ENCODE data around the gene DEPDC5. TPM values are rescaled to one million over a fixed set of nuclear protein-coding genes. Genes with fewer than 3 reads are reported as not detected.
"Not testable (repeated sequence)": the region's sequence is repeated elsewhere in the genome, so short reads cannot be mapped to it uniquely, and the experiment has no call there.

DEPDC5 gene
- total RNA-seq, 1 experiment from 2014 or later: 5.8 TPM

DNA sequence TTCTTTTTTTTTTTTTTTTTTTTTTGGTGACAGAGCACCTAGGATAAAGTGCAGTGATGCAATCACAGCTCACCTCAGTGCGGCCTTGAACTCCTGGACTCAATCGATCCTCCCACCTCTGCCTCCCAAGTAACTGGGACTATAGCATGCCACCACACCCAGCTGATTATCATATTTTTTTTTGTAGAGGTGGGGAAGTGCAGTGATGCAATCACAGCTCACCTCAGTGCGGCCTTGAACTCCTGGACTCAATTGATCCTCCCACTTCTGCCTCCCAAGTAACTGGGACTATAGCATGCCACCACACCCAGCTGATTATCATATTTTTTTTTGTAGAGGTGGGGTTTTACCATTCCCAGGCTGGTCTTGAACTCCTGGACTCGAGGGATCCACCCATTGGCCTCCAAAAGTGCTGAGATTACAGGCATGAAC lies 61.6 kb downstream of the DEPDC5 start:
- not testable (repeated sequence) for DNase-seq (ENCODE audit: low spot score)

DNA sequence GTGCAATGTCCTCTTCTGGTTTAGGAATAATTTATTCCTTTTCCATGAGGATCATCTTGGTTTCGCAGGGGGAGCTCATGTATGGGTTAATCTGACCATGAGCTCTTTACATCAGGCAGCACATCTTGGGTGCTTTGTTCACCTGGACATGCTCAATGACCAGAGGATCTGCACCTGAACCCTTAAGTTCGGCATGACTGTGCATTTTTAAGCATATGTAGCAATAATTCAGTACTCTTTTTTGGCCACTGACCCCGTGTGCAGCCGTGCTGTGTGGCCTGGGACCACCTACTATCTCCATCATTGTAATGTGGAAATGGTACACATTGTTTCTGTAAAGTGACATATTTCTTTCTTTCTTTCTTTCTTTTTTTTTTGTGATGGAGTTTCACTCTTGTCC lies 62.9 kb downstream of the DEPDC5 start:
- DNase-seq (ENCODE audit: low spot score): no peak

DNA sequence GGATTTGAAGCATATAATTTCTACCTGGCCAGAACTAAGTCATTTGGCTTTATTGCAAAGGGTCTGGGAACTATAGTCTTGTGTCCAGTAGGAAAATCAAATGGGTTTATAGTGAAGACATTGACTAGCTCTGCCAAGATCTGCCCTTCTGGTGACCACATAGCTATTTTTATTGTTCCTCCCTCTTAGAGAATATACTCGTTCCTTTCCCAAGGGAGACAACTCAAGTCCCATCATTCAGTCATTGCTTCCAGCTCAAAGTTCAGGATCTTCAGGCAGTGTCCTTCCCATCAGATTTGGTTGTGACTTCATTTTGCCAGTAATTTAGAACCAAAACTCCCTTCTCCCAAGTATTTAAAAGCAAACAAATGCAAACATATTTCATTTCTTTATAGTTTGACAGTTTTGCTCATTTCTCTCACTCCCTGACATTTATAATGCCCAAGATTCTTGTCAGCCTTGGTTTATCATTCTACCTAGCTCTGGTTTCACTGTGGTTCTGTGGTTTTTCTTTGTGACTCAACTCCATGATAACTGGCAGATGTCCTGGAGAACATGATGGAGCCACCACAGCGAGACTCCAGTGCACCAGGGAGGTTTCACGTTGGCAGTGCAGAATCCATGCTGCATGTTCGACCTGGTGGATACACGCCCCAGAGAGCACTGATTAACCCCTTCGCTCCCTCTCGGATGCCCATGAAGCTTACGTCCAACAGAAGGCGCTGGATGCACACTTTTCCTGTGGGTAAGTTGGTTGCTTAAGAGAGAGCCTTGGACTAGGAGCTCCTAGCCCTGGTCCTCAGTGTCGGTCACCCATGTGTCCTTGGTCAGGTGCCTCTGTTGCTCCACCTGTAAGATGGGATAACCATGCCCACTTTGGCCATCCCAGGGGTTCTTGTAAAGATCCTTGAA lies 64.9 kb downstream of the DEPDC5 start:
- peak; percentile 43 for DNase-seq (ENCODE audit: low spot score)

DNA sequence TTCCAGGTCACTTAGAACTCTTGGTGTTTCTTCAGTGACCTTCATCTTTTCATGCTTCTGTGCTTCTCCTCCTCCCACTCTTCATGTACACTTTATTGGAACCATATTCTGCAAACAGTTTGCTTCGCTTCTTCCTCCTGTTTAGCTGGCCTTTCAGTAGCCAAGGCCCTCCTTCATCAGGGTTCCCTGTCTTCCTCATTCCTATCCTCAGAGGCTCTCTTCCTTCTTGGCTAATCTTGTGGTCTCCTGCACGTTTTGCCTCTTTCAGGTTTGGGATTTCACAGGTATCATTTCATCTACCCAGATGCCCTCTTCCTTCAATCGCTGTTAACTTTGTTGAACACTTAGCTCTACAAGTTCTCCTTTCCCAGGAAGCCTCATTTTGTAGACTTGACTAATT lies 66.8 kb downstream of the DEPDC5 start:
- DNase-seq (ENCODE audit: low spot score): no peak

DNA sequence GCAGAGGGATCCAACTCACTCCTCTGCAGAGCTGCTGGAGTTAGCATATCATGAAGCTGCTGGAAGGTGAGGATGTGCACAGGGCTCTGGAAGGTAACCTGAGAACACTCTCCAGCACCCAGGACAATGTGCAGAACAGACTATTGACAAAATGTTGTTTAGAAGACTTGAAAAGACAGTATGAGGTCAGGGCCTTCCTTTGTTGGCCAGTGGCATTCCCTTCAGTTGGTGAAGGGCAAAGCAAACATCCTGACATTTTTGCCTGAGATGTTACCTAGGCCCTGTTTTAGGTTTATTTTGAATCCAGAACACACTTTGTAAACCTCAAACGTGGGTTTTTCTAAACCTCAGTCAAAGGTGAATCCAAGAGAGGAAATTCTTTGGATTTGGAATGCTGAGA lies 67.8 kb downstream of the DEPDC5 start:
- no peak for DNase-seq (ENCODE audit: low spot score)

DNA sequence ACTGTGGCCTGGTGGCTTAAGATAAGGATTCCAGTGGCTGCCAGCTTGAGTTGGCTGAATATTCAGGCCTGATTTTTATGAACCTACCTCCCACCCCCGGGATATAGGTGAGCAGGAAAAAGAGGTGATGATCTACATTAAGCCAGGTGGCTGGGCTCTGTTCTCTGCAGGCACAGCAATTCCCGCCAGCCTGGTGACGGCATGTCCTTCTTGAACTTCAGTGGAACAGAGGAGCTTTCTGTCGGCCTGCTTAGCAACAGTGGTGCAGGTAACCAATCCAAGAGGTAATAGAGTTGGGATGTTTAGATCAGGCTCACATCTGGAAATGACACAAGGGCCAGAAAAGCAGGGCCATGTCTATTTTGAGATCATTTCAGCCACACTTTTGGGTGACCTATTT lies 68.7 kb downstream of the DEPDC5 start:
- DNase-seq (ENCODE audit: low spot score): no peak

DNA sequence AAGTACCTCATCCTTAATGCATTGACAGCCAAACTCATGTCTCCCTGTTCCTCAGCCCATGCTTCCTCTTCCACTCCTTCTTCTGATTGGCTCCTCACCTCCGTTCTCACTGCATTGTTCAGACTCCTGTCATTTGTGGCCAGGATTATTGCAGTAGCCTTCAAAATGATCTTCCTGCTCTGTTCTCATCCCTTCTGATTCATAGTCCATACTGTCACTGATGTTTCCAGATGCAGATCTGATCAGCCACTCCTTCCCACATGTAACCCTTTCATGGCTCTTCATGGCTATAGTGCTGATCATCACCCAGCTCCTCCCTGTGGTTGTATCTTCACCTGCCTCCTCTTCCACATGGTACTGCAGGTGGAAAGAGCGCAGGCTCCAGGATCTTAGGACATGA lies 71.7 kb downstream of the DEPDC5 start:
- no peak for DNase-seq (ENCODE audit: low spot score)

DNA sequence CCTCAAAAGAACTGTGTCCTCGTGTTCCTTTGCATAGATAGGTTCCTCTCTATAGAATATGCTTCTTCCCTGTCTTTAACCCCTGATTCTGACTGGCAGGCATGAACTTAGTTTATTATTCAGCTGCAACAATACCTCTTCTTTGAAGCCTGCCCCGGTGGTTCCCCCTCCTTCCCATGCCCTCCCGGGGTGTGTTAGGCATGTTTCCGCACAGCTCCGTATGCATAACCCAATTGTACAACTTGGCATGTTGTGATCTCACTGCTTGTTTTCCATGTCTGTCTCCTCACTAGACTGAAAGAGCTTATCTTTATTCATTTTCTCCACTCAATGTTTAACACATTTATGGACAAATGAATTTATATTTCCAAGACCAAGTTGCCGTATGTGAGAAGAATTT lies 72.6 kb downstream of the DEPDC5 start:
- DNase-seq (ENCODE audit: low spot score): no peak

DNA sequence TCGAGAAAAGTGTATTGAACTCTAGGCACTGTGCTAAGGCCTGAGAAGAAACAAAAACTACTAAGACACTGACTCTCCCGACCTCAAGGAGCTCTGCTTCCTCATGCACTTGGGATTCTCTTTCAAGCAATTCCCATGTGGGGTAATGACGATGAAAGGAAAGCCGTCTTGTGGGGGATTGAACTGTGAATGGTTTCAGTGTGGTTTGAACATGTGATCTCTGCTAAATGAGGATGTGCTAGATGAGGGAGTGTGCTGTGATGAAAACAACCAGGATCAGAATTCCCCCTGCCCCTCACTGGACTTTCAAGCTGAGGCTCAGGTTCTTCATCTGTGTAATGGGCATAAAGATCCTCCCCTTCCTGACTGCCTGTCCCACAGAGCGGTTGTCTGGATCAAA lies 74.9 kb downstream of the DEPDC5 start:
- DNase-seq (ENCODE audit: low spot score): no peak

DNA sequence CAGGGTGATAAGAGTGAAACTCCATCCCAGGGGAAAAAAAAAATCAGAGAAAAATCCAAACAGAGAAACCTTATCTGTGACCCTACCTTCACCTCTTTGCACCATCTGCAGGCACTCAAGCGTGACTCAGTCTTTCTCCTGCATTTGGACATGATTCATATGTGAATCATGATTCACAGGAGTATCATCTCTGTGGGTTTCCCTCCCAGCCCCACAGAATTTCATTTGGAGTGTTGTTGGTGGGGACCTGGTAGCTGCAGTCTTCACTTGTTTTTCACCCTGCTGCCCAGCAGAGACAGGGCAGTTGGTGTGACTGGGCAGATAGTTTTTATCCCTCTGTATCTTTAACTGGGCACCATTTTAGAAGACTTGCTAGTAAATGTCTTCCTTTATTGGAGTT lies 75.7 kb downstream of the DEPDC5 start:
- peak; percentile 91 for DNase-seq (ENCODE audit: low spot score)

DNA sequence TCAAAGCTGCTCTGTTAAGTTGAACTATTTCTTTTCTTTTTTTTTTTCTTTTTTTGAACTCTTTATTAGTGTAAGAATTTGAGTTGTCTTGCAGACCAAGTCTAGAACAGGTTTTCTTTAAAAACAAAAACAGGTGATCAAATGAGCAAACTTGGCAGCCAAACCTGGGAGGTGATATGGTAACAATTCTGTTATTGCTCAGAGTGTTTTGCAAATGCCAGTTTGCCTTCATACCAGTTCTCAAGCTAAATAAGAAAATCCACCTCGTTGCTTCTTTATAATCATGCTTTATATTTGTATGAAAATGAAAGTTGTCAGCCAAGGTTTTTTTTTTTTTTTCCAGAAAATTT lies 76.9 kb downstream of the DEPDC5 start:
- DNase-seq (ENCODE audit: low spot score): no peak

DNA sequence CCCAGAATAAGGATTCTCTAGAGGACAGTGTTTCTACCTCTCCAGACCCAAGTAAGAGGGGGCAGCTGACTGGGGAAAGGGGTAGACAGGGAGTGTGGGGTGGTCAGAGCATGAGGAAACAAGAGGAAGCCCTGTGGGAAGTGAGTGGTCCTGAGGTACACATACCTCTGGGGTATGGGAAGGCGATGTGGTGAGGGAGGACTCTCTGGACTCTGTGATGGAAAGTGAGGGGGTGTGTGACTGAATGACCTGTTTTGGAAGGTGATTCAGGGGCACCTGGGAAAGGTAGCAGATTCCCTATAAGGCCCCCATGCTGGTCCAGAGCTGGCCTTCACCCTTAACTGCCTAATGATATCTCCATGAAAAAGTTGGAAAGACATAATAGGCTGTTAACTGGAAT lies 80.1 kb downstream of the DEPDC5 start:
- no peak for DNase-seq (ENCODE audit: low spot score)

DNA sequence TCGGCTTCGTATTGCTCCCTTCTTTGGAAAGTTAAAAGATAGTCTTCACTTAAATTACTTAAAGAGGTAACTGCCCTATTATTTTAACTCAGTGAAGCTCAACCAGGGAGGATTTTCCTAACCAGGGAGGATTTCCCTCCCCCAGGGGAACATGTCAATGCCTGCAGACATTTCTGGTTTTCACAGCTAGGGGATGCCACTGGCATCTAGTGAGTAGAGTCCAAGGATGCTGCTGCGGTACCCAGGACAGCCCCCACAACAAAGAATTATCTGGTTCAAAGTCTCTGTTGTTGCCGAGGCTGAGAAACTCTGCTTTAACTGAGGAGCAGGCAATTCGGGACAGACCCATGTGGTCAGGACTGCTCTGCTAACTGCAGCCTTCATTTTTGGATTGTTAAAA lies 82.2 kb downstream of the DEPDC5 start:
- DNase-seq (ENCODE audit: low spot score): no peak

DNA sequence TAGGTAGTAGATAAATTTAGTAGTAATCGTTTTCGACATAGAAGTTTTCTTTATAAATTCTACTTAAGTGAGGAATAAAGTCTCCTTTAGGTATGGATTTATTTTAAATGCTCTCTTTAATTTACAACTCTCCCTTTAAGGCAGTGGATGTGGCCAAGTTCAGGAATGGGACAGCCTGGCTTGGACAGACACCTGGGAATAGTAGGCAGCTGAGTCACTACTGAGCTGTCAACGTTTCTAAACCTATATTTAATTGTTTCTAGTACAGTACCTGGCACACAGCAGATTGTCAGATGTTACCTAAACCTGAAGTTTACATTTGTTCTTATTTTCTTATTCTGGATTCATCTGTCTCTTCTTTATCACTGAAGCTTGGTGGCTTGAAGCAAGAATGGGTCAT lies 85.1 kb downstream of the DEPDC5 start:
- peak; percentile 22 for DNase-seq (ENCODE audit: low spot score)

DNA sequence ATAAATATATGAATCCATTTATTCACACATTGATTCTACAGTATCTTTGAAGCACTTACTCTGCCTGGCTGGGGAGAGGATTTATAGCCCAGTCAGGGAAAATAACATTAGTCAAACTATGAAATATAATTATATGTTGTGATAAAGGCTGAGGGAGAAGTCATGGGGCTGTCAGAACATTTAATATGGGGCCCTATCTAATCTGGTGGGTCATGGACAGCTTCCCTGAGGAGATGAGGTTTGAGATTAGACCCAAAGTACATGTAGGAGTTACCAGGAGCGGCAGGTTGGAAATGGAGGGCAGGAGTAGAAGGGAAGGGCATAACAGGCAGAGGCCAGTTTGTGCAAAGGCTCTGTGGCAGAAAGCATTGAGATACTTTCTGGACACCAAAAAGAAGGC lies 86.2 kb downstream of the DEPDC5 start:
- DNase-seq (ENCODE audit: low spot score): no peak

DNA sequence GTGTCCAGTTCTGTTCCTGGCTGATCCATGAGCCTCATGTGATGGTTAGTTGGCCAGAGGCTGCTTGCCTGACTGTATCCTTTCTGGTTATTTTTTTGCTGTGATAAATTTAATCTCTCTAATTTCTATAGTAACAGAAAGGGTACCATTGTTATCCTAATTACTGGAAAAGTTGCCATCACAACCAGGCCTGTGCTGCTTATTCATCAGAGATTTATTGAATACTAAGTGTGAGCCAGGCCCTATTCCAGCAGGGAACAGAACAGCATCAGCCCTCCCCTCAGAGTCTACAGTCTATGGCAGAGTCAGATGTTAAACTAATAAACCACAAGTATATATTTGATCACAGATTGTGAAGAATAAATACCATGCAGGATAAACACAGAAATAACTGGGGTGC lies 86.8 kb downstream of the DEPDC5 start:
- no peak for DNase-seq (ENCODE audit: low spot score)

DNA sequence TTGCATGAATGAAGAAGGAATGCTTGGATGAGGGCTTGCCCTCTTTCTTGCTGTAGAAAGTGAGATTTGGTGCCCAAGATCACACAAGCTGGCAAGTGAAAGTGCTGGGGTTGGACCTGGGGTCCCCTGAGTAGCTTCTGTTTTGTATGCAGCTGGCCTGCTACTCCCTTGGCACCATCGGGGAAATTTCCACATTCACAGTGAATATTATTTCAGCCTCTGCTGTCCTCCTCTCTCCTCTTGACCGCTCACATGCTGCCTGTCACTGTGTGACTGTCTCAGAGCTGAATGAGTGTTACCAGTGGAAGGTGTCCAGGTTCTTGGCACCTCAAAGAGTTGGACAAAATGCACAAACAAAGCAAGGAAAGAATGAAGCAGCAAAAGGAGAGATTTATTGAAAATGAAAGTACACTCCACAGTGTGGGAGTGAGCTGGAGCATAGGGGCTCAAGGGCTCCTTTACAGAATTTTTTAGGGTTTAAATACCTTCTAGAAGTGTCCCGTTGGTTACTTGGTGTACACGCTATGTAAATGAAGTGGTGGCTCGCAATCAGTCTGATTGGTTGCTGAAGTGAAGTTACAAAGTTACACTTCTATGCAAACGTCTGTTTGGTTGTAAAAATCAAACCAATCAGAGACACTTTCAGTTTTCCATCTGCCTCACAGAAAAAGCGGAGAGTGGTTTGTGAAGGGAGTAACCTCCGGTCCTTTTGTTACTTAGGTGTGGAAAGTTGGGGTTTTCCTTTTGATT lies 87.4 kb downstream of the DEPDC5 start:
- DNase-seq (ENCODE audit: low spot score): peak; percentile 4

DNA sequence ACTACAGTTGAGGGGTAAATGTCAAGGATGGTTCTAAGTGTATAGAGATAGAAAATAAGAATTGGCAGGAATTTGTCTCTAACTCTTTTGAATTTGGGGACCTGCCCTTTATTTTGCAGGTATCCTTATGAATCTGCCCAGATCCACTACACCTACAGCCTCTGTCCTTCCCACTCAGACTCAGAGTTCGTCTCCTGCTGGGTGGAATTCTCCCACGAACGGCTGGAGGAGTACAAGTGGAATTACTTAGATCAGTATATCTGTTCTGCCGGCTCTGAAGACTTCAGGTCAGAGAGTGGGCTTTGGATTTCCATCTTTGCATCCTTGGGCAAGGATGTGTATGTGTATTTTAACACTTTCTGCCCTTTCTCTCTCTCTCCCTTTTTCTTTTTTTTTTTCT lies 89.7 kb downstream of the DEPDC5 start:
- DNase-seq (ENCODE audit: low spot score): no peak

DNA sequence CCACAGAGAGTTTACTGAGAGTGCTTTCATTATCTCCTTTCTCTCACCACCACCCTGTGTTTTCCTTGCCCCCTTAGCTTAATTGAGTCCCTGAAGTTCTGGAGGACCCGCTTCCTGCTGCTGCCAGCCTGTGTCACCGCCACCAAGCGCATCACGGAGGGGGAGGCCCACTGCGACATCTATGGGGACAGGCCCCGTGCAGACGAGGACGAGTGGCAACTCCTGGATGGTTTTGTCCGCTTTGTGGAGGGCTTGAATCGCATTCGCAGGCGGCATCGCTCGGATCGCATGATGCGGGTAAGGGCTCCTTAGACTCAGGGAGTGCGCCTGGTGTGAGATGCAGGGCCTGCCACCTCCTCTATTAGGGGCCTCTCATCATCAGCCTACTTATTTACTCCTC lies 91.1 kb downstream of the DEPDC5 start:
- no peak for DNase-seq (ENCODE audit: low spot score)

DNA sequence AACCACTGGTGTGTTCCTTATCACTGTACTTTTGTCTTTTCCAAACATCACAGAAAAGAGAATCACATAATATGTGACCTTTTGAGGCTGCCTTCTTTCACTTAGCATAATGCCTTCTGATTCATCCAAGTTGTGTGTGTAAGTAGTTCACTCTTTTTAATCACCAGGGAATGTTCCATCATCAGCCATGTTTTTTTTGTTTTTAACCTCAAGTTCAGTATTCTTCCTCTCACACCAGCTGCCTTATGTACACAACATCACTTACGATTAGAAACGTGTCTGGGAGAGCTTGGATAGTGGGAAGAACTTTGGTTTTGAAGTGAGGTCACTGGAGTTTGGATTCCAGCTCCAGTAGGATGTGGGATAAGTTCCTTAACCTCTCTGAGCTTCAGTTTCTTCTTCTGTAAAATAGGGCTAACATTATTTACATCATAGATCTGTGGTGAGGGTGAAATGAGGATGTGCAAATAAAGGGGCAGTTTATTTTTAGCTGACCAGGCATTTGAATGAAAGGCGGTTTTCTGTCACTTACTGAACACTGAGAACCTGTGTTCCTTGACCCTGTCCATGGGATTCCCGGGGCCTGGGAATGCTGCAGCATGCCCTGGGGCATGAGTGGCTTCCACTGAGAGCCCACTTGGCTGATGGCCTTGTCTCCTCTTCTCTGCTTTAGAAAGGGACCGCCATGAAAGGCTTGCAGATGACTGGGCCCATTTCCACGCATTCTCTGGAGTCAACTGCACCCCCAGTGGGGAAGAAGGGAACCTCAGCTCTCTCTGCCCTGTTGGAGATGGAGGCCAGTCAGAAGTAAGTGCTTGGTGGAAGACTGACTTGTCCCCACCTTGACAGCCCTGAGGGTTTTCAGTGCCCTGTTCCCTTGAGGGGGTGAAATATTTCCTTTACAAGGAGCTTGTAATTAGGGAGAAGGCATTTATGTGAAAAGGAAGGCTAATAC lies 92.6 kb downstream of the DEPDC5 start:
- no peak for DNase-seq (ENCODE audit: low spot score)

DNA sequence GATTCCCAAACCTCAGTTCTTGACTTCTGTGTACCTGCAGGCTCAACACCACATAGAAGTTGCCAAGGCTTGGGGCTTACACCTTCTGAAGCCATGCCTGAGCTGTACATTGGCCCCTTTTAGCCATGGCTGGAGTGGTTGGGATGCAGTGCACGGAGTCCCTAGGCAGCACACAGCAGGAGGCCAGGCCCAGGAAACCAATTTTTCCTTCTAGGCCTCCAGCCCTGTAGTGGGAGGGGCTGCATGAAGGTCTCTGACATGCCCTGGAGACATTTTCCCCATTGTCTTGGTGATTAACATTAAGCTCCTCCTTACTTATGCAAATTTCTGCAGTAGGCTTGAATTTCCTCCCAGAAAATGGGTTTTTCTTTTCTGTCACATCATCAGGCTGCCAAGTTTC lies 94.6 kb downstream of the DEPDC5 start:
- DNase-seq (ENCODE audit: low spot score): no peak

DNA sequence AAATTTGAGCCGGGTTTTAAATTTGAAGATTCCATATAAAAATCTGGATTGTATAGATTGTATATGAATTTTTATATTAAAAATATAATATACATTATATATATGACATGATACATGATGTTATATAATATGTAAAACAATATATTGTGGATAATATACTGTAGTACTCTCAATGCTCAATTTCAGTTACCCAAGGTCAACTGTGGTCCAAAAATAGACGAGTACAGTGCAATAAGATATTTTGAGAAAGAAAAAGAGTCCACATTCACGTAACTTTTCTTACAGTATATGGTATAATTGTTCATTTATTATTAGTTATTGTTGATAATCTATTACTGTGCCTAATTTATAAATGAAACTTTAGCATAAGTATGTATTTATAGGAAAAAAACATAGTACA lies 96.3 kb downstream of the DEPDC5 start:
- DNase-seq (ENCODE audit: low spot score): no peak
